Limb (tissue), 2 donors: Measurements from ENCODE around the gene TMEM95.

ENCODE experiments used
- DNase-seq, 2 donors: peaks; one replicate each; pipeline ENCODE4 v3.0.0-alpha.2; 2016; ENCODE audit errors: extremely low spot score in 2 of 2

TMEM95 gene

DNA sequence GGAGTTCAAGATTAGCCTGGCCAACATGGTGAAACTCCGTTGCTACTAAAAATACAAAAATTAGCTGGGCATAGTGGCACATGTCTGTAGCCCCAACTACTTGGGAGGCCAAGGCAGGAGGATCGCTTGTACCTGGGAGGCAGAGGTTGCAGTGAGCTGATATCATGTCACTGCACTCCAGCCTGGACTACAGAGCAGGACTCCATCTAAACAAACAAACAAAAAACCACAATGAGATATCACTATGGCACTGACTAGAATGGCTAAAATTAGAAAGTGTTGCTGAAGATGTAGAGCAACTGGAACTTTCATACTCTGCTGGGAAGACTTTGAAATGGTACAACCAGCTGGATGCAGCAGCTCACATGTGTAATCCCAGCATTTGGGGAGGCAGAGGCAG is 19.4 kb downstream of the TMEM95 start:
- no peak for DNase-seq

DNA sequence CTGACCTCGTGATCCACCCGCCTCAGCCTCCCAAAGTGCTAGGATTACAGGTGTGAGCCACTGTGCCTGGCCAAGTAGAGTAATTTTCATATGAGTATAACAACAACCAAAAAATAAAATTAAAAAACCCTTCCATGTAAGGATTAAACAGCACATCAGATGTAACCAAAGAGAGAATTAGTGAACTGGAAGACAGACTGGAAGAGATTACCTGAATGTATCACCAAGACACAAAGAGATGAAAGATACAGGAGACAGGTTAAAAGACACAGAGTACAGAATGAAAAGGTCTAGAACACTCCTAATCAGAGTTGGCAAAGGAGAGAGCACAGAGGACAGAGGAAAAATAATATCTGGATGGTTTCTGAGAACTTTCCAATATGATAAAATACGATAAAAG is 24.2 kb downstream of the TMEM95 start:
- no peak for DNase-seq

DNA sequence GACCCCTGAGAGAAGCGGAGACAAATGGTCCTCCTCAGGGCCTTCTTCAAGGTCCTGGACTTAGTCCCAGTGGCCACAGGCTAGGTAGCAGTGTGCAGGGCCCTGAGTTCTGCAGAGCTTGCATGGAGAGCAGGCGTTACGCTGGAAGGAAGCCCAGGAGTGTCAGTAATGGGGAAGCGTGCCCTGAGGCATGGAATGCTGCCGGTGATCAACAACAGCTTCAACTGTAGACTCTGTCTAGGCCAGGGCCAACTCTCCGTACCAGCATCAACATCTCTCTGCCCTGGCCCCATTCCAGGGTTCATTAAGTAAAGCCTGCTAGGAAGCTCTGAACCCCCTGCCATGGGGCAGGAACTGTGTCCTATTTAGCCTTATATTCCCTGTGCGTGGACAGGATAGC is 25.4 kb downstream of the TMEM95 start:
- peak in 1 of 2 donors; percentile 43 for DNase-seq

DNA sequence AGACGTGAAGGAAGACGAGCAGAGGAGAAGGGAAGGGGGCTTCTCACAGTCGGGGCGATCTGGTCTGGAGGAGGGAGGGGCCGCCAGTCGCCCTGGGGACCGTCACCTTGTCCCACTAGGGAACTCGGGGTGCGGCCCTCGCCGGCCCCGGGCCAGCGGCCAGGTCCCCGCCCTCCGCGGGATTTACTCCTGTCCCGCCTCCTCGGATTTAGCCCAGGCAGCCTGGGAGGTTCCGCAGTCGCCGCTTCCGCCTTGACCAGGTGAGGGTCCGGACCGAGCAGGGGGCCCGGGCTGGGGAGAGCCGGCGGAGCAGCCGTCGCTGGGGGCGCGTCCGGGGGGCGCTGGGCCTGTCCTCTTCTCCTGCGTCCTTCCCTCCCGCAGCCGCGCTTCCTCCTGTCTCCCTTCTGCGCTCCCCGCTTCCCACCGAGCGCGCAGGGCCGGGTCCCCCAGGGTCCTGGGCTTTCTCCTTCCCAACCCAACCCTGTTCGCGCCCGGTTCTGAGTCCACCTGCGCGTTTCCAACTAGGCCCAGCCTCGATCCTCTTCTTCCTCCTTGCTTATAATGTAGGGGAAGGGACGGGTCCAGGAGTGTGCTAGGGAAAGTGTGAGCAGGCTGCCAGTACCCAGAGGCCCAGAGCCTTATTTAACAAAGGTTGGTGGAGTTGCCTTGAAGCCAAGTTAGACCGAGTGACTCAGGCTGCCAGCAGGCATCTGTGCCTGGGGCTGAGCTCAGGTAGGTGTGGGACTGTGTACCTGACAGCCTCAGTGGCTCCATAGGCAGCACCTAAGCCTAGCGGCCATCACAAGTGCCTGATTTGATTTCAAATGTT is 26.1 kb downstream of the TMEM95 start, which contains the start of gene TNK1:
TSS of gene TNK1 (plus strand) at position 235 of the 829 bp plus-strand sequence. CDS start 1,838 bp downstream, outside the sequence.
- DNase-seq: no peak

DNA sequence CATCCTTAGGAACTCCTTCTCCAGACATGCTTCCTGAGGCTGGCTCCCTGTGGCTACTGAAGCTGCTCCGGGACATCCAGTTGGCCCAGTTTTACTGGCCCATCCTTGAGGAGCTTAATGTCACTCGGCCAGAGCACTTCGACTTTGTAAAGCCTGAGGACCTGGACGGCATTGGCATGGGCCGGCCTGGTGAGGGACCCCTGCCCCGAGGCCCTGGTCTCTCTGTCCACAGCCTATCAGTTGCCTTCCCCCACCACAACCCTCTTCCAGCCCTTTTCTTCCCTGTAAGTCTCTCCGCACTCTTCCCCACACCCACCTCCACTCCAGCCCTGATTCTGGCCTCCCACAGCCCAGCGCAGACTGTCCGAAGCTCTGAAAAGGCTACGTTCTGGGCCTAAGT is 27.9 kb downstream of the TMEM95 start:
- no peak for DNase-seq

DNA sequence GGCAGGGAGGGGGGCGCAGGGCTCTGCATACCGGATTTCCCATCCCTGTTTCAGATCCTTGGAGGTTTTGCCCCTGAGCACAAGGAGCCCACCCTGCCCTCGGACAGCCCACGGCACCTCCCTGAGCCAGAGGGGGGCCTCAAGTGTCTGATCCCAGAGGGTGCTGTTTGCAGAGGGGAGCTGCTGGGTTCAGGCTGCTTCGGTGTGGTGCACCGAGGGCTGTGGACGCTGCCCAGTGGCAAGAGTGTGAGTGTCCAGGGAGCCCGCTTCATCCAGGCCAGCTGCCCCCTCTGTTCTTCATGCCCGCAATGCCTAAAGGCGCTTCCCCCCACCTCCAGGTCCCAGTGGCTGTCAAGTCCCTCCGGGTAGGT is 28.4 kb downstream of the TMEM95 start:
- DNase-seq: no peak

DNA sequence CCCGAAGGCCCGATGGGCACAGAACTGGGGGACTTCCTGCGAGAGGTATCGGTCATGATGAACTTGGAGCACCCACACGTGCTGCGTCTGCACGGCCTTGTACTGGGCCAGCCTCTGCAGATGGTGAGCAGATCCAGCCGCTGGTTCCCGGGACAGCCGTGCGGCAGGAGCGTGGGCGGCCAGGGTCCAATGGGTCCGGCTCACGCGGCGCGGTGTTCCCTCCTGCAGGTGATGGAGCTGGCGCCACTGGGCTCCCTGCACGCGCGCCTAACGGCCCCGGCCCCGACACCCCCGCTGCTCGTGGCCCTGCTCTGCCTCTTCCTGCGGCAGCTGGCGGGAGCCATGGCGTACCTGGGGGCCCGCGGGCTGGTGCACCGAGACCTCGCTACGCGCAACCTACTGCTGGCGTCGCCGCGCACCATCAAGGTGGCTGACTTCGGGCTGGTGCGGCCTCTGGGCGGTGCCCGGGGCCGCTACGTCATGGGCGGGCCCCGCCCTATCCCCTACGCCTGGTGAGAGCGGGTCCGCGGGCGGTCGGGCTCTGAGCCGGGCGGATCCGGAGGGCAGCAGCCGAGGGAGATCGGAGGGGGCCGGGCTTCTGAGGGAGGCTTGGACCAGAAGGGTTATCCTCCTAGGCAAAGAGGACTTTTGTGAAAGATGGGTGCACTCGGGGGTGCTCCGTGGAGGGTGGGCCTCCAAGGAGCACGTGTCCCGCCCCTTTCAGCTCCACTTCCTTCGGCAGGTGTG is 29.0 kb downstream of the TMEM95 start:
- peak; percentile 37 to 80 for DNase-seq

DNA sequence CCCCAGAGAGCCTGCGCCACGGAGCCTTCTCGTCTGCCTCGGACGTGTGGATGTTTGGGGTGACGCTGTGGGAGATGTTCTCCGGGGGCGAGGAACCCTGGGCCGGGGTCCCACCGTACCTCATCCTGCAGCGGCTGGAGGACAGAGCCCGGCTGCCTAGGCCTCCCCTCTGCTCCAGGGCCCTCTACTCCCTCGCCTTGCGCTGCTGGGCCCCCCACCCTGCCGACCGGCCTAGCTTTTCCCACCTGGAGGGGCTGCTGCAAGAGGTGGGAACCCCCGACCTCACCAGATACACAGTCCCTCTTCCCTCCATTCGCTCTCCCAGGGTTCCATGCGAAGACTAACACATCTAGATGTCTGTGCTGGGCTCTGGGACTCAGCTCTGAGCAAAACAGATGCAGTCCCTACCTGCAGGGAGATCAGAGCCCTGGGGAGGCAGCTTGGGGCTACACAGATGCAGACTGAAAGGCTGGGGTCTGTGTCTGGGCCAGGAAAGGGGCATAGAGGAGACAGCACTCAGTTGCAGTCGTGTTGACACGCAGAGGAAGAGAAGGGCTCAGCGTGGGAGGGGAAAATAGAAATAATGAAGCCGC is 29.6 kb downstream of the TMEM95 start:
- no peak for DNase-seq

DNA sequence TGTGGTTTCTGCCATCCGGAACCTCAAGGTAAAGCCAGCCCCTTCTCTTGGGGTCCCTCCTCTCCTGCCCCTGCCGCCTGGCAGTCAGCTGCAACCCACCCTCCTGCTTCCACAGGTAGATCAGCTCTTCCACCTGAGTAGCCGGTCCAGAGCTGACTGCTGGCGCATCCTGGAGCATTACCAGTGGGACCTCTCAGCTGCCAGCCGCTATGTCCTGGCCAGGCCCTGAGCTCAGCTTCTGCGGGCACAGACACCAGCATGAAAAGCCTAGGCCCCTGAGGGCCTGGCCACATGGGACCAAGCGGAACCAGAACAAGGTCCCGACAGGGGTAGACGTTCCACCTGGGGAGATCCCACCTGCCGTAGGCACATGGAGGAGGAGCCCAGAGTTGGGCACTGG is 33.9 kb downstream of the TMEM95 start:
- no peak for DNase-seq

DNA sequence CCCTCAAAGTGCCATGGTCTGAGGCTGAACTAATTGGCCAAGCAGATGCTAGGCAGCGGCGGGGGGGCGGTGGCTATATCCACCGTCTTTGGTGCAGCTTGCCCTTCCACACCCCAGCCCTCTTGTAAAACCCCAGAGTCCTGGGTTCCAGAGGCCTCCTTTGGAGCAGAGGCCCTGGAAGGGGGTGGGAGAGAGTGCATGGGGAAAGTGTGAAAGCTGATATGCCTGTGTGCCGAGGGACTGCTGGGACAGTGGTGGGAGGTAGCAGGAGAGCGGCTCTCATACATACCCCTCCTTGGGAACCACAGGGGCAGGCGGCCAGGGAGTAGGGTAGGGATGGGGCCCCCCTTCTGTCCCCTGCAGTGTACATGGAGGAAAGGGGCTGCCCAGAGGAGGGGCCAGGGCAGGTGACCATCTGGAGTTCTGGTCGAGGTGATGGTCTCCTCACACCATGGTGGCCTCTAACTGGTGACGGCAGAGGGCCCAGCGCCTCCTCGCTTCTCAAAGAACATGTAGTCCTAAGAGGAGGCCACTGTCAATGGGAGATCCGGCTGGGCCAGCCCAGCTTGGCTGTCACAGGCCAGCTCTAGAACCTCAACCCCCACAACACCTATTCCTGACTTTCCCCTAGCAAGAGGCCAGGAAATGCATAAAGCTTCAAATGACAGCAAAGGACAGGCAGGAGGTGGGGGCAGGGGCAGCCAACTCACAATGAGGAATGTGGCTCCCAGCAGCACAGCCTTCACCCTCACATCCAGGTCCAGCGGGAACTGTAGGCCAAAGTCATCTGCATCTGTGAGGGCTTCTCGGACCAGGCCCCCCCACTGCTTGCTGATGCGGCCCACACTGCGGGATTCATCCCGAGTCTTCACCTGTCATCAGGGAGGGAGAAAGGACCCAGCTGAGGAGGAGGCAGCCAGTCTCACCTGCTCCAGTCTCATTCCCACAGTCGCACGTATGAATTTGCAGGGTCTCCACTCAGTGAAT is 35.3 kb downstream of the TMEM95 start:
- no peak for DNase-seq

DNA sequence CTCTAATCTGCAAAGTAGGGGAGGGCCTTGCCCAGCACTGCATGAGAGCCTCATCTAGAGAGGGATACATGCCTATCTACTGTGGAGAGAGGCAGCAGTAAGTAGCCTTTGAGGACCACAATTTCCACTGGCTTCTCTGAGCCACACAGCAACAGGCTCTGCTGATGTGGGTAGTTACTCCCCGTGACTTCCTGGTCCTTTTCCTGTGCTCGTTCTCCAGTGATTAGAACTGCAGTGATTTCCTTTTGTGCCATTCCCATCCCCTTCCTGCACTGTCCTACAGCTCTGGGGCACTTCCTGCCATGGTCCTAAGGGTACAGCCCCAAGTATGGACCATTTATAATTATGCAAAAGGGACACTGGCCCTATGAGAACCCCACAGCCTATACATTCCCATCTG is 36.4 kb downstream of the TMEM95 start:
- DNase-seq: no peak

DNA sequence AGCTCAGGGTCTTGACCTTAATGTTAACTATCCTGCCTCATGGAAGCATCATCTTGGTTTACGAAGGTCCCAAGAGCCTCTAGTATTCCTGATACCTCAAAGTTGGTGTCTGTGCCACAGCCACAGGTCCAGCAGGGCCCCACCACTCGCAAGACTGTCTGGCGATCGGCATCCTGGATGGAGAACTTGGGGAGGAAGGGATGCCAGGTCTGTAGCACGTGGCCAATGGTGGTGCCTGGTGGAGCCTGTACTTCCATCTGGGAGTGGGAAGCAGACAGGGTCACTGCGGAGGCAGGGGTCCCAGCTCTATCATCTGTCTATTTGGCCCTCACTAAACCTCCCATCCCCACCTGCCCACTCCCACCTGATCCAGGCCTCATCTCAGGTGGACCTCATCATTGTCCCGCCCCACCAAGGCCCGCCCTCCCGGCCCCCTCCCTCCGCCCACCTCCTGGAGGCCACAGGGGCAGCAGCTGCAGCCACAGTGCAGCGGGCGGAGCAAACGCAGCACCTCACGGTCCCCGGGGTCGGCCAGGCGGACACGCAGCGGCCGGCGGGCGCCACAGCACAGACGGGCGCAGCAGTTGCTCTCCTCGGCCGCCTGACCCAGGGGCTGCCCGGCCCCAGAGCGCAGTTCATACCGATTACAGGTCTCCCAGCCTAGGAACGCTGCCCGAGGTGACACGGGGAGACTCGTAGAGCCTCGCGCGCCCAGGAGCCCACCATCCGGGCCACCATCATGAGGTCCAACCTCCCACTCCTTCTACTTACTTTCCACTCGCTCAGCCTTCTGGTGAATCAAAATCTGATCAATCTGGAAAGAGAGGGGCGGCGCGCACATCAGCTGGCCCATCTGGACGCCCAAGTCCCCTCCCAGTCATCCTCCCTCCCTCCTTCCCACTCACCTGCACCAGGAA is 38.0 kb downstream of the TMEM95 start:
- DNase-seq: no peak

DNA sequence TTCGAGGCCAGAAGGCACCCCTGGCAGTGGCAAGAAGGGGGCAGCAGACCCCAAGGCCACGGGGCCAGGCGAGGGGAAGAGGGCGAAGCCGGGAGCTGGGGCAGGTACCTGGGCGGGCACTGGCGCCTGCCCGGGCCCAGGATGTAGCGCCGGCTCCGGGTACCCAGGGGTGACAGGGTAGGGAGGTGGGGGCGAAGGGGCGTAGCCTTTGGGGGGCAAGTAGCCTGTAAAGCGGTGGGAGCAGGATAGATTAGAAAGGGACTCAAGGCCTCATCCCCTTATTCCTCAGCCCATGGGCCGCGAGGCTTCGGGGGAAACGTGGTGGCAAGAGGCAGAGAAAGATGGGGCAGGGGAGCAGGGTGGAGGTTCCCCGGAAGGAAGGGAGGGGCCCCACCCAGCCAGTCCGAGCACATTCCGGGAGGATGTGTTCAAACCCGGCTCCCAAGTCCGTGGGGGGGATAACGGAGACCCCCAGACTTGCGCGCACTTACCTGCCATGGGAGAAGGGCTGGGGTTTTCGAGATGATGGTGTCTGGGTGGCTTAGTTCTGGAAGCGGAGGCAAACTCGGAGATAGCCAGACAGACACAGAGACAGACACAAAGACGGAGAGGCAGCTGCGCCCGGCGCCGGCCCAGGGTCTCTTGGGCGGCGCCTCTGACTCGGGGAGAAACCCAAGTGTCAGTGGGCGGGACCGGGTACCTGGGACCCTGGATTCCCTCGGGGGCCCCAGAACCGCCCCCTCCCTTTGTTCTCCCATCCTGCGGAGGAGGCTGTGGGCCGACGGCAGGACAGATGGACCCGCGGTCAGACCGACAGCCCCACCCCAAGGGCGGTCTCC is 38.9 kb downstream of the TMEM95 start:
- no peak for DNase-seq

DNA sequence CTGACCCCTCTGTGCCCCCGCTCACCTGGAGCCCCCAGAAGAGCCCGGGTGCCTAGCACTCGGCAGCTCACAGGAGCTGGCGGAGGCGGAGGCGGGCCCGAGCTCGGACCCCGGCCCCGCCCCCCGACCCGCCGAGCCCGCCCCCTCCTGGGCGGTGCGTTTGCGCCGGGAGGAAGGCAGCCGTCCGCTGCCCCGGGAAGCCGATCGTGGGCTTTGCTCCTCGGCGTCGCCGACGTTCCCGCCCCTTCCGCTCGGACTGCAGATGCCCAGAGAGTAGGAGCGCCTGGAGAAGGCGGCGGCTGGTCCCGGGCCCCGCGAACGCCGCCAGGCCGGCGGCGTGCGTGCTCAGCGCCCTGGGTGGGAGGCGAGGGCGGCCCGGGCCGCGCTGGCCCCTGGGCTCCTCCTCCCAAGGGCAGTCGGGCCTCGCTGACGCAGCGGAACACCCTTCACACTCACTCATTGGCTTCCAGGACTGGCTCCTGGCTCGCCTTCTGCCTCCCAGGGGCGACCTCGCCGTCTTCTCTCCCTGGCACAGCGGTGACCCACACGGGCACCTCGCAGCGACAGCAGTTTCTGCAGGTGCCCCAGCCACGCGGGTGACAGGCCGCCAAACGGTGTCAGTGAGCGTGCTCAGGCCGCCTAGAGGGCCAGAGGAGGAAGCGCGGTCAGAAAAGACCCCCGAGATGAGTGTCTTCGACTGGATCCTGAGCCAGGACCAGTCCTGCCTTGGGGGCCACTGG is 39.7 kb downstream of the TMEM95 start, which contains the start of gene PLSCR3:
TSS of gene PLSCR3 (minus strand) at position 74 of the 740 bp plus-strand sequence. CDS start 415 bp downstream, outside the sequence.
- DNase-seq: peak; percentile 82 to 92

DNA sequence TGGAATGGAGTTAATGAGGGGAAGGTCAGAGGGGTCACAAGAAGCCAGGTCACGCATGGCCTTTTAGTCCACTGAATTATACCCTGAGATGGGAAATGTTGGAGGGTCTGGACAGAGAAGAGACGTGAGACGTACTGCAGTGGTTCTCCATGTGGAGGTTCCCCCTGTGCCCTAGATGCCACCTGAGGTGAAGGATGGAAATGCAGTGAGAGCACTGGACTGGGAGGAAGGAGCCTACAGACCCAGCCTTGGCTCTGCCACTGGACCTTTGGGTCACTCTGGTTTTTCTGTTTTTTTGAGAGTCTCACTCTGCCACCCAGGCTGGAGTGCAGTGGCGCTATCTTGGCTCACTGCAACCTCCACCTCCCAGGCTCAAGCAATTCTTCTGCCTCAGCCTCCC is 41.2 kb downstream of the TMEM95 start:
- DNase-seq: no peak

DNA sequence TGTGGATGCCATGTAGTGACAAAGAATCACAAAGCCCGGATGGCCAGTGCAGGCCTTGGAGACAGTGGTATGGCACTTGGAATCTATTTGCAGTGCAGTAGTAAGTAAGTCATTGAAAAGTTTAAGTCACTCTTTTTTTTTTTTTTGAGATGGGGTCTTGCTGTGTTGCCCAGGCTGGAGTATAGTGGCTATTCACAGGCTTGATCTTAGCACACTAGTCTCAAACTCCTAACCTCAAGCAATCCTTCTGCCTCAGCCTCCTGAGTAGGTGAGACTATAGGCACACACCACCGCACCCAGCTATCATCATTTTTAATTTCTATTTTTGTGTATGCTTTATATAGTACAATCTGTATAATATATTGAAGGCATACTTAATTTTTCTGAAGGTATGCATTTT is 43.7 kb downstream of the TMEM95 start:
- no peak for DNase-seq

DNA sequence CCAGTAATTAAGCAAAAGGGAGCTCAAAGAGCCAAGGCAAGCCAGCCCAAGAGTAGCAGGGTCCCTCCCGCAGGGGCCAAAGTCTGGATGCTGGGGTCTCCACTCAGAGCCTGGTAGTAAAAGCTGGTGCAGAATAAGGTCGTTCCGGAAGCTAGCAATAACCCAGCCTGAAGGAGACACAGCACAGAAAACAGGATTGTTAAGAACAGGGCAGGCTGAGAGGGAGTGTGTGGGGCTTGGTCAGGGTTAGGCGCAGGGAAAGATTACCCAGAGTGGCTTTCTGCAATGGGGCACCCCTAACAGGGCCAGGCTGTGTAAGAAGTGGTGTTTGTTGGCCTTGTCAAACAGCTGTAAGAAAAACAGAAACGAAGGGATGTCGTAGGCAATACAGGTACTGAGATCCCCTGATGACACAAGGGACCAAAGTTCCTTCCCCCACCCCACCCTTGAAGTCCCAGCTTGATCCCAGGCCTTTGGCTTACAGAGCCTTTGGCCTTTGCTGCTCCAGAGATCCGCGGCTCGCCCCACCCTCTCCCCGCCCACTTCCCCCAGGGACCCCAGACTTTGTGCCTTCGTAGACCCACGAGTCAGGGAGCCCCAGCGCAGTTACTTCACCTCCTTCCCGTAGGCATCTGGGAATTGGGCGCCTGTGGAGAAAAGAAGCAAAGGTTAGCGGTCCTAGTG is 48.2 kb downstream of the TMEM95 start:
- peak in 1 of 2 donors; percentile 23 for DNase-seq

DNA sequence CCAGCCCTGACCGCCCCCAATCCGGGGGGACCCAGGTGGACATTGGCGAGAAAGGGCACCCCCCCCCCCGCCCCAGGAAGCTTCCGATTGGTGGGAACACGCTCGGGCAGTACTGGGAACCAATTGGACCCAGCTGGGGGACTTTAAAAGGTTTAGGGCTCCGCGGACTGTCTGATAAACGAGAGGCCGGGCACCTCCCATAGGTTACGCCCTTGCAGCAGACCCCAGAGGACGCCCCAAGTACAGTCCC is 48.7 kb downstream of the TMEM95 start:
- peak in 1 of 2 donors; percentile 36 for DNase-seq
